Panc1 (cell line): ENCODE results near the gene CENPE. TPM values are rescaled to one million over a fixed set of nuclear protein-coding genes. Genes with fewer than 3 reads are reported as not detected.
A peak's percentile ranks its signal among the peaks of the same experiment; 100 is the strongest.

Experiments used
- ATAC-seq: fragments of 200-7000 bp; cut with Tn5 transposase; 2 replicates; pipeline ENCODE4 v1.9.1; 2020; ENCODE audit warnings: mild to moderate bottlenecking, moderate library complexity
- BruUV-seq: library from RNA; stranded (reverse); fragments of 400-500 nt; replicated peaks from 2 replicates; lab custom pipeline; 2021; lab: Mats Ljungman, UMichigan
- CTCF ChIA-PET: fragments of 300-600 bp; sonication (Branson Sonifier 250); formaldehyde crosslinking; loops from one replicate; lab custom pipeline; 2022; ENCODE audit warnings: antibody characterized with exemption; lab: Charles Lee
- POLR2A ChIA-PET: fragments of 300-600 bp; sonication (Branson Sonifier 250); formaldehyde crosslinking; loops from one replicate; lab custom pipeline; 2022; ENCODE audit warnings: antibody characterized with exemption; lab: Charles Lee
- DNase-seq: peaks from one replicate; pipeline ENCODE4 v3.0.0-alpha.2; 2010; ENCODE audit warnings: low read depth, low spot score
- H3K27ac ChIP-seq: 2 replicates; pipeline ENCODE4 v1.5.1; 2011; ENCODE audit warnings: mild to moderate bottlenecking, low read length, inconsistent platforms
- H3K27me3 ChIP-seq: fragments of 200-500 bp; sonication (Bioruptor generic); 2 replicates; pipeline ENCODE4 v1.6.0; 2014; ENCODE audit warnings: low read length, inconsistent platforms; ENCODE audit not compliant: control insufficient read depth, insufficient read depth
- H3K36me3 ChIP-seq: fragments of 200-500 bp; sonication (Bioruptor generic); 2 replicates; pipeline ENCODE4 v1.5.1; 2014; ENCODE audit warnings: inconsistent platforms, mild to moderate bottlenecking, low read length, moderate library complexity; ENCODE audit not compliant: control insufficient read depth, insufficient read depth
- H3K4me1 ChIP-seq: 2 replicates; pipeline ENCODE4 v1.5.1; 2011; ENCODE audit warnings: inconsistent platforms, mild to moderate bottlenecking, low read length, moderate library complexity; ENCODE audit not compliant: control insufficient read depth, insufficient read depth
- H3K4me3 ChIP-seq, 2 experiments: 2 replicates each; pipeline ENCODE4 v1.5.1; 2011 to 2012; ENCODE audit warnings: low read depth in 2 of 2, low read length in 2 of 2, mild to moderate bottlenecking in 2 of 2, inconsistent platforms in 1 of 2, moderate library complexity in 1 of 2
- H3K9me3 ChIP-seq: fragments of 200-500 bp; sonication (Bioruptor generic); 2 replicates; pipeline ENCODE4 v1.5.1; 2014; ENCODE audit warnings: low read depth, mild to moderate bottlenecking, inconsistent platforms, low read length, moderate library complexity; ENCODE audit not compliant: control insufficient read depth, insufficient read depth
- POLR2AphosphoS5 ChIP-seq: IDR thresholded peaks from 2 replicates; pipeline ENCODE4 v1.6.1; 2012; ENCODE audit warnings: mild to moderate bottlenecking, low read depth, low read length, moderate library complexity
- SIN3A ChIP-seq: IDR thresholded peaks from 2 replicates; pipeline ENCODE4 v1.6.1; 2012; ENCODE audit warnings: low read depth, mild to moderate bottlenecking, low read length, moderate library complexity, borderline replicate concordance; ENCODE audit not compliant: insufficient read depth
- in situ Hi-C: cut with HindIII; loops from 2 replicates; pipeline ENCODE4 v1.10.0; 2016; ENCODE audit warnings: low sequenced_read_pairs, low pct_unique_long_range_greater_than_20kb
- intact Hi-C: fragments of 100-400 bp; cut with micrococcal nuclease; formaldehyde crosslinking; loops from one replicate; pipeline ENCODE4 v1.10.0; 2022; ENCODE audit not compliant: unreplicated experiment
- total RNA-seq: library from RNA; stranded (reverse); gene quantifications from one replicate; pipeline ENCODE4 v1.2.1, GENCODE V29; 2021; ENCODE audit not compliant: unreplicated experiment
- TF ChIP-seq, protein P1 (sequence below): fragments of 450-650 bp; IDR thresholded peaks from 2 replicates; pipeline ENCODE4 v1.5.1; 2017; ENCODE audit warnings: mild to moderate bottlenecking
- TF ChIP-seq, protein P2 (sequence below), 2 experiments: IDR thresholded peaks; 2 replicates each; pipeline ENCODE4 v1.6.1; 2011 to 2012; ENCODE audit warnings: low read depth in 2 of 2, control low read depth in 1 of 2, low read length in 1 of 2, mild to moderate bottlenecking in 1 of 2, moderate library complexity in 1 of 2; ENCODE audit not compliant: insufficient read depth in 1 of 2

Gene CENPE
- total RNA-seq, 1 experiment from 2014 or later: 25.2 TPM

DNA sequence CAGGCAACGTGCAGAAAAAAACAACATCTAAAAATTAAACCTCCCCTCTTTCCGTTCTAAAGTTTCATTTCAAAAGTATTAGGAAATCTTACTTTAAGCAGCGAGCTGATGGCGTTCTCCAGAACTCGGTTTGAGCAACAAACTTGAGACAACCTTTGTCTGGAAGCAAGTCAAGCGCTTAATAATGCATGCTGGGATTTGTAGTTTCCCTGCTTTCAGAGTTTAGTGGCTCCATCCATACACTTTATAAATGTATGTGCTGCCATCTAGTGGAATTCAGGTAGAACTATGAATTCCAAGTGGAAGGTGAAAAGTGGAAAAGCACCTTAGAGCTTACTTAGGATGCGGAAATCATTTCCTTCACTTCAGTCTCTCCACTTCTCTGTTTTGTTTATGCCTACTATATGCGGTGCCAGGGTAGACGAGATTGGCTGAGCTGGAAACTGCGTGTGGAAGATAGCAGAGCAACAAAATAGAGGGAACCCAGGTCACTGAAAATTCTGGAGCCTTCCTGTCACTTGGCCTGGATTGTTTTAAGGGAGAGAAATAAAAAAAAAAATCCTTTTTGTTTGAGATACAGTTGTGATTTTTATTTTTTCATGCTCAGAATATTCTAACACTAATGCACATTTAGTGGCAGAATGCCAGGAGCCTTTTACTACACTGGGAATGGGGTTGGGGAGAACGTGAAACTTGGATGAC lies 98.3 kb downstream of the CENPE start, which contains the start of gene BDH2:
TSS of gene BDH2 (minus strand) at position 144 of the 702 bp plus-strand sequence. CDS start 3,580 bp downstream, outside the sequence.
- Histone ChIP-seq H3K27me3 (no peaks in the 10 kb centered on the region), H3K36me3 (no peaks in the 10 kb centered on the region), H3K4me3 (peak within 1 kb of the TSS; percentile 35 to 47), H3K9me3 (no peaks in the 10 kb centered on the region), H3K27ac (peak within 1 kb of the TSS; percentile 54; the same call in 1 of the 2 replicates), H3K4me1 (no peaks in the 10 kb centered on the region; the same call in 1 of the 2 replicates)
- DNase-seq (no peak), ATAC-seq (peak; percentile 91)
- ChIA-PET POLR2A (no interaction called here), CTCF (interaction anchor here (1.1 kb wide), 1 partner anchor 479 kb away, joined by 3 read pairs; no protein-coding TSS in a partner anchor)
- intact Hi-C loops (loop anchor here (5.0 to 10.0 kb wide), 2 partner anchors 478 to 675 kb away; no protein-coding TSS in a partner anchor), in situ Hi-C loops (no loop called here)
- TF ChIP-seq, protein P1, sequence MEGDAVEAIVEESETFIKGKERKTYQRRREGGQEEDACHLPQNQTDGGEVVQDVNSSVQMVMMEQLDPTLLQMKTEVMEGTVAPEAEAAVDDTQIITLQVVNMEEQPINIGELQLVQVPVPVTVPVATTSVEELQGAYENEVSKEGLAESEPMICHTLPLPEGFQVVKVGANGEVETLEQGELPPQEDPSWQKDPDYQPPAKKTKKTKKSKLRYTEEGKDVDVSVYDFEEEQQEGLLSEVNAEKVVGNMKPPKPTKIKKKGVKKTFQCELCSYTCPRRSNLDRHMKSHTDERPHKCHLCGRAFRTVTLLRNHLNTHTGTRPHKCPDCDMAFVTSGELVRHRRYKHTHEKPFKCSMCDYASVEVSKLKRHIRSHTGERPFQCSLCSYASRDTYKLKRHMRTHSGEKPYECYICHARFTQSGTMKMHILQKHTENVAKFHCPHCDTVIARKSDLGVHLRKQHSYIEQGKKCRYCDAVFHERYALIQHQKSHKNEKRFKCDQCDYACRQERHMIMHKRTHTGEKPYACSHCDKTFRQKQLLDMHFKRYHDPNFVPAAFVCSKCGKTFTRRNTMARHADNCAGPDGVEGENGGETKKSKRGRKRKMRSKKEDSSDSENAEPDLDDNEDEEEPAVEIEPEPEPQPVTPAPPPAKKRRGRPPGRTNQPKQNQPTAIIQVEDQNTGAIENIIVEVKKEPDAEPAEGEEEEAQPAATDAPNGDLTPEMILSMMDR: peak; percentile 72
- TF ChIP-seq POLR2AphosphoS5: no peak
- BruUV-seq: no TSS peak

DNA sequence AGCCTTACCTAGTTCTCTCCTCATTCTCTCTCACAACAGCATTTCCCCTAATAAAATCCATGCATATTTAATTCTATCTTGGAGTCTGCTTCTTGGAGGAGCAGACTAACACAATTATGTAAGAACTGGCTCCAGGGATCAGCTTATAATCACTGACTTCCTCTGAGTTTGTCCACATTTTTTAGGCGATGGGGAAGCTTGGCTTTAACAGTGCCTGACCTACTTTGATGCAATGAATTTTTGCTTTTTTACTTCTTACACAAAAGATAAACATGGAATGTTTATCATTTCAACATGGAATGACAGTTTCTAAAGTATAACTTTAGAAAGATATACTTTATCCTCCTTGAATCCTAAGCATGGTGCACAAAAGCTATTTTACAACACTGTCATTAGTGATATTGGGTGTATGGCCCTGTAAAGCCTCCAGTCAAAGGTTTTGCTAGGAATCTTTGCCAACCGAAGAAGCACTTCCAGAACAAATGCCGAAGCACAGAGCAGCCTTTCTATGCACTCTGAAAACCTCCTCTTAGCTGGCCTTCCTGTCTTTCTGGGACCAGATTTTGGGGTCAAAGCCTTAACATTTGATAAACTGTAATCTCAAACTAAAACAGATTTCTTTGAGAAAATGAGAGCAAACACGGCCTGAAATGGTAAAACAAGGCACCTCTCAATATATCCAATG lies 99.2 kb downstream of the CENPE start:
- Histone ChIP-seq H3K4me1 (no peaks in the 10 kb centered on the region; the same call in 1 of the 2 replicates), H3K36me3 (no peaks in the 10 kb centered on the region), H3K27ac (peak overlapping the region; percentile 54; the same call in 1 of the 2 replicates), H3K9me3 (no peaks in the 10 kb centered on the region), H3K27me3 (no peaks in the 10 kb centered on the region), H3K4me3 (peak overlapping the region in 1 of 2 experiments; percentile 35; a peak in 2 of 4 replicates)
- DNase-seq: no peak
- in situ Hi-C loops: no loop called here
- CTCF ChIA-PET: interaction anchor here (1.1 kb wide), 1 partner anchor 478 kb away, joined by 3 read pairs; no protein-coding TSS in a partner anchor
- TF ChIP-seq SIN3A (no peak), POLR2AphosphoS5 (no peak)
- TF ChIP-seq, protein P1: no peak
- TF ChIP-seq, protein P2, sequence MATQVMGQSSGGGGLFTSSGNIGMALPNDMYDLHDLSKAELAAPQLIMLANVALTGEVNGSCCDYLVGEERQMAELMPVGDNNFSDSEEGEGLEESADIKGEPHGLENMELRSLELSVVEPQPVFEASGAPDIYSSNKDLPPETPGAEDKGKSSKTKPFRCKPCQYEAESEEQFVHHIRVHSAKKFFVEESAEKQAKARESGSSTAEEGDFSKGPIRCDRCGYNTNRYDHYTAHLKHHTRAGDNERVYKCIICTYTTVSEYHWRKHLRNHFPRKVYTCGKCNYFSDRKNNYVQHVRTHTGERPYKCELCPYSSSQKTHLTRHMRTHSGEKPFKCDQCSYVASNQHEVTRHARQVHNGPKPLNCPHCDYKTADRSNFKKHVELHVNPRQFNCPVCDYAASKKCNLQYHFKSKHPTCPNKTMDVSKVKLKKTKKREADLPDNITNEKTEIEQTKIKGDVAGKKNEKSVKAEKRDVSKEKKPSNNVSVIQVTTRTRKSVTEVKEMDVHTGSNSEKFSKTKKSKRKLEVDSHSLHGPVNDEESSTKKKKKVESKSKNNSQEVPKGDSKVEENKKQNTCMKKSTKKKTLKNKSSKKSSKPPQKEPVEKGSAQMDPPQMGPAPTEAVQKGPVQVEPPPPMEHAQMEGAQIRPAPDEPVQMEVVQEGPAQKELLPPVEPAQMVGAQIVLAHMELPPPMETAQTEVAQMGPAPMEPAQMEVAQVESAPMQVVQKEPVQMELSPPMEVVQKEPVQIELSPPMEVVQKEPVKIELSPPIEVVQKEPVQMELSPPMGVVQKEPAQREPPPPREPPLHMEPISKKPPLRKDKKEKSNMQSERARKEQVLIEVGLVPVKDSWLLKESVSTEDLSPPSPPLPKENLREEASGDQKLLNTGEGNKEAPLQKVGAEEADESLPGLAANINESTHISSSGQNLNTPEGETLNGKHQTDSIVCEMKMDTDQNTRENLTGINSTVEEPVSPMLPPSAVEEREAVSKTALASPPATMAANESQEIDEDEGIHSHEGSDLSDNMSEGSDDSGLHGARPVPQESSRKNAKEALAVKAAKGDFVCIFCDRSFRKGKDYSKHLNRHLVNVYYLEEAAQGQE (IDR thresholded peaks at IDR 0.05; ENCODE audit: insufficient read depth in 1 of 2, low read depth in 2 of 2, low read length in 1 of 2): no peak
- POLR2A ChIA-PET: no interaction called here
- intact Hi-C loops: loop anchor here (5.0 to 10.0 kb wide), 2 partner anchors 477 to 674 kb away; no protein-coding TSS in a partner anchor
- no TSS peak for BruUV-seq
- no peak for ATAC-seq
